A673 (cell line): ENCODE measurements around the gene ACOXL.

Experiments
- CTCF ChIP-seq: fragments of 300-800, 200-600 bp; sonication (generic); conservative IDR thresholded peaks from 2 replicates; pipeline ENCODE4 v1.5.1; 2017; ENCODE audit warnings: low read depth, mild to moderate bottlenecking, antibody characterized with exemption, low read length, moderate library complexity, mixed read lengths
- EZH2 ChIP-seq: fragments of 200-600 bp; sonication (generic); IDR thresholded peaks from 2 replicates; pipeline ENCODE4 v1.6.1; 2017; ENCODE audit warnings: borderline replicate concordance, low read depth, mild to moderate bottlenecking, mixed read lengths, antibody characterized with exemption, low read length; ENCODE audit not compliant: poor library complexity, severe bottlenecking

- TF ChIP-seq CTCF, result no peak
- TF ChIP-seq EZH2, result no peak
Observed at GRCh38 chr2:111166115-111166514, 433.7 kb downstream of the ACOXL start.
